Trophoblast cell (in vitro differentiated cells and primary cell): ENCODE results near the gene VPS13C. TPM values are rescaled to one million over a fixed set of nuclear protein-coding genes. Genes with fewer than 3 reads are reported as not detected.

Source experiments
- DNase-seq, 2 donors: peaks; one replicate each; pipeline ENCODE4 v3.0.0-alpha.2; 2016
- H2AFZ ChIP-seq: 2 replicates; pipeline ENCODE4 v1.6.1; 2013; ENCODE audit warnings: low read length, moderate library complexity, mild to moderate bottlenecking; ENCODE audit not compliant: insufficient read depth, poor library complexity
- H2AK5ac ChIP-seq: 2 replicates; pipeline ENCODE4 v1.6.1; 2013; ENCODE audit warnings: mild to moderate bottlenecking, low read length
- H2BK120ac ChIP-seq: 2 replicates; pipeline ENCODE4 v1.6.1; 2013; ENCODE audit warnings: low read length, mild to moderate bottlenecking, moderate library complexity; ENCODE audit not compliant: insufficient read depth, poor library complexity
- H2BK12ac ChIP-seq: 2 replicates; pipeline ENCODE4 v1.6.1; 2013; ENCODE audit warnings: mild to moderate bottlenecking, low read length, moderate library complexity
- H2BK5ac ChIP-seq: 2 replicates; pipeline ENCODE4 v1.6.1; 2013; ENCODE audit warnings: low read length, low read depth, moderate library complexity, mild to moderate bottlenecking; ENCODE audit not compliant: poor library complexity
- H3K14ac ChIP-seq: 2 replicates; pipeline ENCODE4 v1.6.1; 2013; ENCODE audit warnings: mild to moderate bottlenecking, low read length
- H3K18ac ChIP-seq: 2 replicates; pipeline ENCODE4 v1.6.1; 2013; ENCODE audit warnings: mild to moderate bottlenecking, low read length
- H3K23ac ChIP-seq: 2 replicates; pipeline ENCODE4 v1.6.1; 2013; ENCODE audit warnings: low read length
- H3K27ac ChIP-seq: 2 replicates; pipeline ENCODE4 v1.5.1; 2013; ENCODE audit warnings: low read depth, mild to moderate bottlenecking, inconsistent platforms, low read length, moderate library complexity
- H3K27me3 ChIP-seq: 2 replicates; pipeline ENCODE4 v1.6.1; 2013; ENCODE audit warnings: inconsistent platforms, mild to moderate bottlenecking, low read length, moderate library complexity; ENCODE audit not compliant: insufficient read depth
- H3K36me3 ChIP-seq, 2 experiments: 1 replicate in 1 of 2; 2 replicates in 1 of 2; pipeline ENCODE4 v1.6.1; 2013; ENCODE audit warnings: low read length in 2 of 2, mild to moderate bottlenecking in 2 of 2, moderate library complexity in 1 of 2; ENCODE audit not compliant: insufficient read depth in 2 of 2, control insufficient read depth in 1 of 2
- H3K4ac ChIP-seq: 2 replicates; pipeline ENCODE4 v1.6.1; 2013; ENCODE audit warnings: low read depth, mild to moderate bottlenecking, low read length, moderate library complexity
- H3K4me1 ChIP-seq, 2 experiments: 1 replicate in 1 of 2; 2 replicates in 1 of 2; pipeline ENCODE4 v1.6.1; 2013; ENCODE audit warnings: low read length in 2 of 2, mild to moderate bottlenecking in 2 of 2, moderate library complexity in 1 of 2; ENCODE audit not compliant: insufficient read depth in 2 of 2, control insufficient read depth in 1 of 2
- H3K4me2 ChIP-seq: 2 replicates; pipeline ENCODE4 v1.6.1; 2013; ENCODE audit warnings: inconsistent platforms, mild to moderate bottlenecking, low read length, moderate library complexity
- H3K4me3 ChIP-seq: 2 replicates; pipeline ENCODE4 v1.5.1; 2013; ENCODE audit warnings: mild to moderate bottlenecking, low read depth, low read length, inconsistent platforms
- H3K79me1 ChIP-seq: one replicate; pipeline ENCODE4 v1.6.1; 2013; ENCODE audit warnings: low read length
- H3K79me2 ChIP-seq: 2 replicates; pipeline ENCODE4 v1.6.1; 2013; ENCODE audit warnings: low read length, mild to moderate bottlenecking; ENCODE audit not compliant: control insufficient read depth, insufficient read depth, poor library complexity
- H3K9ac ChIP-seq: 2 replicates; pipeline ENCODE4 v1.6.1; 2013; ENCODE audit warnings: mild to moderate bottlenecking, low read length
- H3K9me3 ChIP-seq: 2 replicates; pipeline ENCODE4 v1.6.1; 2013; ENCODE audit warnings: low read depth, mild to moderate bottlenecking, control low read depth, inconsistent platforms, low read length; ENCODE audit not compliant: insufficient read depth
- H4K12ac ChIP-seq: 2 replicates; pipeline ENCODE4 v1.6.1; 2013; ENCODE audit warnings: low read depth, mild to moderate bottlenecking, low read length, moderate library complexity
- H4K8ac ChIP-seq: 2 replicates; pipeline ENCODE4 v1.6.1; 2013; ENCODE audit warnings: low read depth, mild to moderate bottlenecking, low read length, moderate library complexity
- H4K91ac ChIP-seq: one replicate; pipeline ENCODE4 v1.6.1; 2013; ENCODE audit warnings: low read depth, mild to moderate bottlenecking, low read length, moderate library complexity
- WGBS: extraction: QIAGEN DNeasy Blood & Tissue Kit; methylation state at CpG from one replicate; pipeline ENCODE4 v1.1.7; 2013; ENCODE audit warnings: missing lambda C conversion rate; ENCODE audit not compliant: insufficient read length, insufficient coverage; ENCODE audit errors: extremely low coverage; 5-methylcytosine and 5-hydroxymethylcytosine counted together
- polyA plus RNA-seq: library from polyadenylated mRNA; stranded (reverse); fragments of 200-250 nt; gene quantifications from 2 replicates; pipeline ENCODE4 v1.2.3, GENCODE V29; 2013

VPS13C gene, protein sequence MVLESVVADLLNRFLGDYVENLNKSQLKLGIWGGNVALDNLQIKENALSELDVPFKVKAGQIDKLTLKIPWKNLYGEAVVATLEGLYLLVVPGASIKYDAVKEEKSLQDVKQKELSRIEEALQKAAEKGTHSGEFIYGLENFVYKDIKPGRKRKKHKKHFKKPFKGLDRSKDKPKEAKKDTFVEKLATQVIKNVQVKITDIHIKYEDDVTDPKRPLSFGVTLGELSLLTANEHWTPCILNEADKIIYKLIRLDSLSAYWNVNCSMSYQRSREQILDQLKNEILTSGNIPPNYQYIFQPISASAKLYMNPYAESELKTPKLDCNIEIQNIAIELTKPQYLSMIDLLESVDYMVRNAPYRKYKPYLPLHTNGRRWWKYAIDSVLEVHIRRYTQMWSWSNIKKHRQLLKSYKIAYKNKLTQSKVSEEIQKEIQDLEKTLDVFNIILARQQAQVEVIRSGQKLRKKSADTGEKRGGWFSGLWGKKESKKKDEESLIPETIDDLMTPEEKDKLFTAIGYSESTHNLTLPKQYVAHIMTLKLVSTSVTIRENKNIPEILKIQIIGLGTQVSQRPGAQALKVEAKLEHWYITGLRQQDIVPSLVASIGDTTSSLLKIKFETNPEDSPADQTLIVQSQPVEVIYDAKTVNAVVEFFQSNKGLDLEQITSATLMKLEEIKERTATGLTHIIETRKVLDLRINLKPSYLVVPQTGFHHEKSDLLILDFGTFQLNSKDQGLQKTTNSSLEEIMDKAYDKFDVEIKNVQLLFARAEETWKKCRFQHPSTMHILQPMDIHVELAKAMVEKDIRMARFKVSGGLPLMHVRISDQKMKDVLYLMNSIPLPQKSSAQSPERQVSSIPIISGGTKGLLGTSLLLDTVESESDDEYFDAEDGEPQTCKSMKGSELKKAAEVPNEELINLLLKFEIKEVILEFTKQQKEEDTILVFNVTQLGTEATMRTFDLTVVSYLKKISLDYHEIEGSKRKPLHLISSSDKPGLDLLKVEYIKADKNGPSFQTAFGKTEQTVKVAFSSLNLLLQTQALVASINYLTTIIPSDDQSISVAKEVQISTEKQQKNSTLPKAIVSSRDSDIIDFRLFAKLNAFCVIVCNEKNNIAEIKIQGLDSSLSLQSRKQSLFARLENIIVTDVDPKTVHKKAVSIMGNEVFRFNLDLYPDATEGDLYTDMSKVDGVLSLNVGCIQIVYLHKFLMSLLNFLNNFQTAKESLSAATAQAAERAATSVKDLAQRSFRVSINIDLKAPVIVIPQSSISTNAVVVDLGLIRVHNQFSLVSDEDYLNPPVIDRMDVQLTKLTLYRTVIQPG (N-terminal part only)
- polyA plus RNA-seq: 9.9 and 10.4 TPM in 2 replicates

DNA sequence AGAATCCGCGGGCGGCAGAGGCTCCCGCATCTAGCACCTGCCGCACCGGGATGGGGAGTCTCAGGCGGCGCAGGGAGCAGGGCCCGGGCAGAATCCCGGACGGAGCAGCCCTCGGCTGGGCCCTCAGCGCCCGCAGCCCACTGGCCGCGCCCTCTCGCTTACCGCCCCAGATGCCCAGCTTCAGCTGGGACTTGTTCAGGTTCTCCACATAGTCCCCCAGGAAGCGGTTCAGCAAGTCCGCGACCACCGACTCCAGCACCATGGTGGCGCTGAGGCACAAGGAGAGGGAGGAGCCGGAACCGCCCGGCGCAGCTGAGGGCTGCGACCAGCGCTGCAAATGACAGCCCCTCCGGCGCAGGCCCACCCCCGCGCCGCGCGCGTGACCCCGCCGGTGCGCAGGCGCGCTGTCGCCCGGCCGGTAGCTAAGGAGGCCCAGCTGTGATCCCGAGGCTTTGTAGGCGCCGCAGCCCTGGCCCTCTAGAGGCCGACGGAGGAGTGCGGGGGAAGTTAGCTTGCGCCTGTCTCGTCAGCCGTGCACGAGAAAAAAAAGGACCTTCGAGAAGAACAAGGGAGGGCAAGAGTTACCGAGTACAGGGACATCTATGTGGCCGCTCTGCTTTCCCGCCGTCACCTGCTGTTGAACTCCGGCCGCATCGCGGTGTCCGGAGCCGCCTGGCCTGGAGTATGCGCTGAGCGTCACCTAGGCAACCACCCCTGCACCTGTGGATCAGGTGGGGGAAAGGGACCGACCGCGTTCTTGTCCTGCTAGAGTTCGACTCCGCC, at the start of gene VPS13C:
VPS13C (minus strand) TSS at position 335 of the 783 bp plus-strand sequence; CDS start at position 262, 73 bp downstream.
- H2BK120ac ChIP-seq: peak within 1 kb of the TSS; percentile 45
- H3K4ac ChIP-seq: peak within 1 kb of the TSS; percentile 31
- H2AFZ ChIP-seq: peak within 1 kb of the TSS; percentile 77
- H3K4me3 ChIP-seq: peak within 1 kb of the TSS; percentile 84
- peak within 1 kb of the TSS; percentile 57 for H4K12ac ChIP-seq
- peaks cover 4% of the 10 kb centered on the region for H3K79me2 ChIP-seq
- no peaks in the 10 kb centered on the region for H3K27me3 ChIP-seq
- H3K4me2 ChIP-seq: peak within 1 kb of the TSS; percentile 89
- no peak within 1 kb of the TSS for H2AK5ac ChIP-seq
- H3K36me3 ChIP-seq: no peaks in the 10 kb centered on the region
- H3K4me1 ChIP-seq: peaks cover 2 to 4% of the 10 kb centered on the region in 2 experiments
- peak within 1 kb of the TSS; percentile 64 for H3K18ac ChIP-seq
- no peak within 1 kb of the TSS for H3K23ac ChIP-seq
- DNase-seq: peak; percentile 93 to 97
- peak within 1 kb of the TSS; percentile 42 for H3K27ac ChIP-seq
- peak within 1 kb of the TSS; percentile 77 for H4K8ac ChIP-seq
- peak within 1 kb of the TSS; percentile 70 for H3K14ac ChIP-seq
- H2BK5ac ChIP-seq: no peak within 1 kb of the TSS
- H4K91ac ChIP-seq: peak within 1 kb of the TSS; percentile 57
- whole genome bisulfite sequencing: no CpG with 5 or more reads among the region's 73 CpGs
- H2BK12ac ChIP-seq: no peak within 1 kb of the TSS
- peak within 1 kb of the TSS; percentile 66 for H3K9ac ChIP-seq
- no peaks in the 10 kb centered on the region for H3K9me3 ChIP-seq
- H3K79me1 ChIP-seq: peaks cover 3% of the 10 kb centered on the region

DNA sequence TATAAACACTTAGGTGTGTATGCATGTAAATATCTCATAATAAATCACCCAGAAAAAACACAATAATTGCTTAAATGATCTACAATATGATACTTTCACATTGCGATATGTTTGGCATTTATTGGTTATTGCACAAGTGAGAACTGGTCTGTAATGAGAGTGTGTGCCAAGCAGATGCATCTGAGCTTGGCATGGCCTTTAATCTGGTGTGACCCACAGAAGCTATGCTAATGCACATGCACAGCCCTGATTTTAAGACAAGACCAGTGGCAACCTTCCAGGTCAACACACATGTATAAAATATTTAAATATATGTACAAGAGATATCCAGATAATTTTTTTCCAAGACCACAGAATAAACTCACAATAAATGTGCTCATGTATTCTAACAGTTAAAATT, 49.2 kb upstream of the VPS13C start:
- H4K12ac ChIP-seq: no peak overlapping the region
- H2BK120ac ChIP-seq: no peak overlapping the region
- no peaks in the 10 kb centered on the region for H3K27me3 ChIP-seq
- no CpG with 5 or more reads among the region's 1 CpG for WGBS
- no peak overlapping the region for H2BK5ac ChIP-seq
- H3K18ac ChIP-seq: no peak overlapping the region
- H3K79me2 ChIP-seq: no peaks in the 10 kb centered on the region
- no peak overlapping the region for H3K4ac ChIP-seq
- no peak overlapping the region for H2AK5ac ChIP-seq
- H3K14ac ChIP-seq: no peak overlapping the region
- no peak overlapping the region for H3K27ac ChIP-seq
- no peaks in the 10 kb centered on the region for H3K9me3 ChIP-seq
- H3K4me2 ChIP-seq: no peak overlapping the region
- H2BK12ac ChIP-seq: no peak overlapping the region
- peaks cover 9 to 17% of the 10 kb centered on the region in 2 experiments for H3K4me1 ChIP-seq
- H4K8ac ChIP-seq: no peak overlapping the region
- H3K36me3 ChIP-seq: no peaks in the 10 kb centered on the region
- no peak for DNase-seq
- no peaks in the 10 kb centered on the region for H3K79me1 ChIP-seq
- no peak overlapping the region for H3K9ac ChIP-seq
- H2AFZ ChIP-seq: peak overlapping the region; percentile 25
- H3K23ac ChIP-seq: no peak overlapping the region
- H4K91ac ChIP-seq: no peak overlapping the region
- H3K4me3 ChIP-seq: no peak overlapping the region

DNA sequence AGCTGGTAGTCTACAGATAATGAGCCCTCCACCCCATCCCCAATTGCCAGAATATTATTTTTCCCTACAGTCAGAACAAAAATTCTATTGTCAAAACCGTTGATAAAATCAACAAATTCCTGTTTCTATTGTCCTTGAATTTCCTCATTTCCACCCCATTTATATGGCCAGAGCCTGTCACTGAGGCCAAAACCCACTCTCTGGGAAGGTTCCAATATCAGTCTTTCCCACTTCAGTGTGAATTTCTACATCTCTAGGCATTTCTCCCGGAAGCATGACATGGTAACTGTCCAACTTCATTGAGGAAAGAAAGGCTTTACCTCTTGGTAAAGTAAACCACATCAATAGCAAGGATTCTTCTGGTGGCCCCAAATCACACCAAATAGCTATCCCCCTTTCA, 48.2 kb upstream of the VPS13C start:
- DNase-seq: no peak
- no peak overlapping the region for H4K8ac ChIP-seq
- H3K36me3 ChIP-seq: no peaks in the 10 kb centered on the region
- H3K14ac ChIP-seq: no peak overlapping the region
- no peak overlapping the region for H3K27ac ChIP-seq
- H3K18ac ChIP-seq: no peak overlapping the region
- no peak overlapping the region for H2AK5ac ChIP-seq
- no peak overlapping the region for H2BK120ac ChIP-seq
- no peak overlapping the region for H3K4ac ChIP-seq
- H3K27me3 ChIP-seq: no peaks in the 10 kb centered on the region
- no peaks in the 10 kb centered on the region for H3K79me1 ChIP-seq
- no peak overlapping the region for H3K9ac ChIP-seq
- no peak overlapping the region for H2BK5ac ChIP-seq
- no peaks in the 10 kb centered on the region for H3K9me3 ChIP-seq
- no peak overlapping the region for H3K4me3 ChIP-seq
- WGBS: no CpG with 5 or more reads among the region's 2 CpGs
- H4K91ac ChIP-seq: no peak overlapping the region
- no peak overlapping the region for H2AFZ ChIP-seq
- H3K4me2 ChIP-seq: no peak overlapping the region
- H2BK12ac ChIP-seq: no peak overlapping the region
- H3K4me1 ChIP-seq: peaks cover 9 to 13% of the 10 kb centered on the region in 2 experiments
- no peak overlapping the region for H4K12ac ChIP-seq
- no peak overlapping the region for H3K23ac ChIP-seq
- H3K79me2 ChIP-seq: no peaks in the 10 kb centered on the region
